Measurements from ENCODE around the gene WNK2.

- TF ChIP-seq, protein P1, sequence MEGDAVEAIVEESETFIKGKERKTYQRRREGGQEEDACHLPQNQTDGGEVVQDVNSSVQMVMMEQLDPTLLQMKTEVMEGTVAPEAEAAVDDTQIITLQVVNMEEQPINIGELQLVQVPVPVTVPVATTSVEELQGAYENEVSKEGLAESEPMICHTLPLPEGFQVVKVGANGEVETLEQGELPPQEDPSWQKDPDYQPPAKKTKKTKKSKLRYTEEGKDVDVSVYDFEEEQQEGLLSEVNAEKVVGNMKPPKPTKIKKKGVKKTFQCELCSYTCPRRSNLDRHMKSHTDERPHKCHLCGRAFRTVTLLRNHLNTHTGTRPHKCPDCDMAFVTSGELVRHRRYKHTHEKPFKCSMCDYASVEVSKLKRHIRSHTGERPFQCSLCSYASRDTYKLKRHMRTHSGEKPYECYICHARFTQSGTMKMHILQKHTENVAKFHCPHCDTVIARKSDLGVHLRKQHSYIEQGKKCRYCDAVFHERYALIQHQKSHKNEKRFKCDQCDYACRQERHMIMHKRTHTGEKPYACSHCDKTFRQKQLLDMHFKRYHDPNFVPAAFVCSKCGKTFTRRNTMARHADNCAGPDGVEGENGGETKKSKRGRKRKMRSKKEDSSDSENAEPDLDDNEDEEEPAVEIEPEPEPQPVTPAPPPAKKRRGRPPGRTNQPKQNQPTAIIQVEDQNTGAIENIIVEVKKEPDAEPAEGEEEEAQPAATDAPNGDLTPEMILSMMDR (conservative IDR thresholded peaks at IDR 0.05; ENCODE audit: low read depth, low read length): no peak
- no peak for TF ChIP-seq BHLHE40 (IDR thresholded peaks at IDR 0.05; ENCODE audit: low read depth, low read length)
- TF ChIP-seq POLR2A (IDR thresholded peaks at IDR 0.05; ENCODE audit: low read depth, low read length): no peak
- TF ChIP-seq, protein P2, sequence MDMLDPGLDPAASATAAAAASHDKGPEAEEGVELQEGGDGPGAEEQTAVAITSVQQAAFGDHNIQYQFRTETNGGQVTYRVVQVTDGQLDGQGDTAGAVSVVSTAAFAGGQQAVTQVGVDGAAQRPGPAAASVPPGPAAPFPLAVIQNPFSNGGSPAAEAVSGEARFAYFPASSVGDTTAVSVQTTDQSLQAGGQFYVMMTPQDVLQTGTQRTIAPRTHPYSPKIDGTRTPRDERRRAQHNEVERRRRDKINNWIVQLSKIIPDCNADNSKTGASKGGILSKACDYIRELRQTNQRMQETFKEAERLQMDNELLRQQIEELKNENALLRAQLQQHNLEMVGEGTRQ (IDR thresholded peaks at IDR 0.05; ENCODE audit: low read depth, low read length): no peak
- TF ChIP-seq FOS (IDR thresholded peaks at IDR 0.05; ENCODE audit: low read depth, low read length): no peak
- no peak for TF ChIP-seq MAFK (IDR thresholded peaks at IDR 0.05; ENCODE audit: low read depth, low read length)
- no peak for TF ChIP-seq SMC3 (IDR thresholded peaks at IDR 0.05; ENCODE audit: low read depth, low read length)
- no peak for TF ChIP-seq RAD21 (IDR thresholded peaks at IDR 0.05; ENCODE audit: low read length)
- no peak for TF ChIP-seq RCOR1 (IDR thresholded peaks at IDR 0.05; ENCODE audit: insufficient replicate concordance, low read length)
Measured at GRCh38 chr9:93365427-93366118, 181.6 kb downstream of the WNK2 start.

Data from IMR-90 (cell line).